Fibroblast of lung (primary cell): ENCODE measurements around the gene TMEM178B.

Experiments
- EZH2 ChIP-seq: IDR thresholded peaks from 2 replicates; pipeline ENCODE4 v1.5.1; 2012; ENCODE audit warnings: low read length, control low read depth, mild to moderate bottlenecking; ENCODE audit errors: missing control alignments
- TF ChIP-seq, protein P1 (sequence below), 2 donors: IDR thresholded peaks in 1 of 2; conservative IDR thresholded peaks in 1 of 2; 1 replicate in 1 of 2; 2 replicates in 1 of 2; pipeline ENCODE4 v1.5.1; 2011 to 2012; ENCODE audit warnings: low read length in 2 of 2, control low read depth in 1 of 2, inconsistent platforms in 1 of 2, low read depth in 1 of 2, mild to moderate bottlenecking in 1 of 2

GRCh38 chr7:141360416-141360760 is 286.5 kb downstream of the TMEM178B start:
- TF ChIP-seq, protein P1, sequence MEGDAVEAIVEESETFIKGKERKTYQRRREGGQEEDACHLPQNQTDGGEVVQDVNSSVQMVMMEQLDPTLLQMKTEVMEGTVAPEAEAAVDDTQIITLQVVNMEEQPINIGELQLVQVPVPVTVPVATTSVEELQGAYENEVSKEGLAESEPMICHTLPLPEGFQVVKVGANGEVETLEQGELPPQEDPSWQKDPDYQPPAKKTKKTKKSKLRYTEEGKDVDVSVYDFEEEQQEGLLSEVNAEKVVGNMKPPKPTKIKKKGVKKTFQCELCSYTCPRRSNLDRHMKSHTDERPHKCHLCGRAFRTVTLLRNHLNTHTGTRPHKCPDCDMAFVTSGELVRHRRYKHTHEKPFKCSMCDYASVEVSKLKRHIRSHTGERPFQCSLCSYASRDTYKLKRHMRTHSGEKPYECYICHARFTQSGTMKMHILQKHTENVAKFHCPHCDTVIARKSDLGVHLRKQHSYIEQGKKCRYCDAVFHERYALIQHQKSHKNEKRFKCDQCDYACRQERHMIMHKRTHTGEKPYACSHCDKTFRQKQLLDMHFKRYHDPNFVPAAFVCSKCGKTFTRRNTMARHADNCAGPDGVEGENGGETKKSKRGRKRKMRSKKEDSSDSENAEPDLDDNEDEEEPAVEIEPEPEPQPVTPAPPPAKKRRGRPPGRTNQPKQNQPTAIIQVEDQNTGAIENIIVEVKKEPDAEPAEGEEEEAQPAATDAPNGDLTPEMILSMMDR (conservative IDR thresholded peaks at IDR 0.05 in 1 of 2, IDR thresholded peaks at IDR 0.05 in 1 of 2; ENCODE audit: low read depth in 1 of 2, low read length in 2 of 2), result no peak
- TF ChIP-seq EZH2, result no peak
